Mucosa of rectum (tissue), 2 donors: Measurements from ENCODE around the gene TNS3.

ENCODE experiments used
- H3K27ac ChIP-seq, 2 donors: one replicate each; pipeline ENCODE4 v1.7.0; 2013; ENCODE audit warnings: inconsistent platforms in 2 of 2, low read depth in 2 of 2, low read length in 2 of 2
- H3K27me3 ChIP-seq, 2 donors: one replicate each; pipeline ENCODE4 v1.7.0; 2013; ENCODE audit warnings: low read length in 2 of 2; ENCODE audit not compliant: control insufficient read depth in 2 of 2, insufficient read depth in 2 of 2
- H3K36me3 ChIP-seq, 2 donors: one replicate each; pipeline ENCODE4 v1.7.0; 2013; ENCODE audit warnings: low read length in 2 of 2; ENCODE audit not compliant: control insufficient read depth in 2 of 2, insufficient read depth in 2 of 2
- H3K4me1 ChIP-seq, 2 donors: one replicate each; pipeline ENCODE4 v1.7.0; 2013; ENCODE audit warnings: low read length in 2 of 2, mild to moderate bottlenecking in 1 of 2; ENCODE audit not compliant: control insufficient read depth in 2 of 2, insufficient read depth in 2 of 2
- H3K4me3 ChIP-seq, 2 donors: one replicate each; pipeline ENCODE4 v1.7.0; 2013; ENCODE audit warnings: low read length in 2 of 2
- H3K9ac ChIP-seq, 2 donors: one replicate each; pipeline ENCODE4 v1.7.0; 2013; ENCODE audit warnings: low read length in 2 of 2, low read depth in 1 of 2, mild to moderate bottlenecking in 1 of 2
- H3K9me3 ChIP-seq, 2 donors: one replicate each; pipeline ENCODE4 v1.7.0; 2013; ENCODE audit warnings: low read length in 2 of 2; ENCODE audit not compliant: control insufficient read depth in 2 of 2
- donor health status: healthy.
- donor health status: Normal muscosa, but diverticular disease.

Gene TNS3

GRCh38 chr7:47430422-47430821, 151.5 kb downstream of the TNS3 start:
- peaks cover 37 to 44% of the 10 kb centered on the region in 2 donors for H3K36me3 ChIP-seq
- no peak overlapping the region for H3K27ac ChIP-seq
- H3K4me1 ChIP-seq = no peaks in the 10 kb centered on the region
- H3K9ac ChIP-seq = no peak overlapping the region
- no peaks in the 10 kb centered on the region for H3K27me3 ChIP-seq
- no peak overlapping the region for H3K4me3 ChIP-seq
- no peaks in the 10 kb centered on the region for H3K9me3 ChIP-seq

- Histone ChIP-seq H3K27ac (no peak overlapping the region), H3K9me3 (no peaks in the 10 kb centered on the region), H3K27me3 (no peaks in the 10 kb centered on the region), H3K36me3 (peaks cover 27 to 35% of the 10 kb centered on the region in 2 donors), H3K4me3 (no peak overlapping the region), H3K9ac (no peak overlapping the region), H3K4me1 (no peaks in the 10 kb centered on the region)
These were observed 153.0 kb downstream of the TNS3 start for GRCh38 chr7:47428768-47429472.

GRCh38 chr7:47428052-47428767, 153.7 kb downstream of the TNS3 start:
- Histone ChIP-seq H3K27ac (no peak overlapping the region), H3K9me3 (no peaks in the 10 kb centered on the region), H3K27me3 (no peaks in the 10 kb centered on the region), H3K4me1 (no peaks in the 10 kb centered on the region), H3K36me3 (peaks cover 30 to 36% of the 10 kb centered on the region in 2 donors), H3K4me3 (no peak overlapping the region), H3K9ac (no peak overlapping the region)

GRCh38 chr7:47427051-47427643, 154.8 kb downstream of the TNS3 start:
- Histone ChIP-seq H3K9me3 (no peaks in the 10 kb centered on the region), H3K36me3 (peaks cover 28 to 31% of the 10 kb centered on the region in 2 donors), H3K9ac (no peak overlapping the region), H3K4me3 (no peak overlapping the region), H3K4me1 (no peaks in the 10 kb centered on the region), H3K27me3 (no peaks in the 10 kb centered on the region), H3K27ac (no peak overlapping the region)

GRCh38 chr7:47424523-47424922, 157.4 kb downstream of the TNS3 start:
- no peak overlapping the region for H3K4me3 ChIP-seq
- peaks cover 44 to 47% of the 10 kb centered on the region in 2 donors for H3K36me3 ChIP-seq
- H3K4me1 ChIP-seq = no peaks in the 10 kb centered on the region

GRCh38 chr7:47423196-47423595, 158.7 kb downstream of the TNS3 start:
- peaks cover 46 to 50% of the 10 kb centered on the region in 2 donors for H3K36me3 ChIP-seq

More at GRCh38 chr7:47424523-47424922, 157.4 kb downstream of the TNS3 start:
- Histone ChIP-seq H3K27me3 (no peaks in the 10 kb centered on the region), H3K27ac (no peak overlapping the region), H3K9me3 (peaks cover 0 to 4% of the 10 kb centered on the region in 2 donors), H3K9ac (no peak overlapping the region)

GRCh38 chr7:47422611-47423010, 159.3 kb downstream of the TNS3 start:
- H3K9me3 ChIP-seq = peaks cover 0 to 4% of the 10 kb centered on the region in 2 donors
- no peak overlapping the region for H3K4me3 ChIP-seq
- peaks cover 42 to 48% of the 10 kb centered on the region in 2 donors for H3K36me3 ChIP-seq
- no peaks in the 10 kb centered on the region for H3K4me1 ChIP-seq
- no peak overlapping the region for H3K9ac ChIP-seq
- no peak overlapping the region for H3K27ac ChIP-seq
- H3K27me3 ChIP-seq = no peaks in the 10 kb centered on the region

More at GRCh38 chr7:47423196-47423595, 158.7 kb downstream of the TNS3 start:
- Histone ChIP-seq H3K4me1 (no peaks in the 10 kb centered on the region), H3K9ac (no peak overlapping the region), H3K27ac (no peak overlapping the region), H3K4me3 (no peak overlapping the region), H3K9me3 (peaks cover 0 to 4% of the 10 kb centered on the region in 2 donors), H3K27me3 (no peaks in the 10 kb centered on the region)

- H3K27me3 ChIP-seq = no peaks in the 10 kb centered on the region
- peaks cover 40 to 41% of the 10 kb centered on the region in 2 donors for H3K36me3 ChIP-seq
- H3K27ac ChIP-seq = no peak overlapping the region
- no peak overlapping the region for H3K4me3 ChIP-seq
- no peaks in the 10 kb centered on the region for H3K4me1 ChIP-seq
- H3K9me3 ChIP-seq = peaks cover 0 to 4% of the 10 kb centered on the region in 2 donors
- H3K9ac ChIP-seq = no peak overlapping the region
These were observed 160.5 kb downstream of the TNS3 start for GRCh38 chr7:47421456-47421855.

GRCh38 chr7:47420122-47420780, 161.7 kb downstream of the TNS3 start:
- no peak overlapping the region for H3K27ac ChIP-seq
- H3K36me3 ChIP-seq = peaks cover 38 to 40% of the 10 kb centered on the region in 2 donors
- H3K27me3 ChIP-seq = no peaks in the 10 kb centered on the region
- H3K4me3 ChIP-seq = no peak overlapping the region
- H3K9me3 ChIP-seq = peaks cover 0 to 4% of the 10 kb centered on the region in 2 donors
- no peak overlapping the region for H3K9ac ChIP-seq
- H3K4me1 ChIP-seq = no peaks in the 10 kb centered on the region
